ENCODE results near the gene FFAR3. TPM values are rescaled to one million over a fixed set of nuclear protein-coding genes. Genes with fewer than 3 reads are reported as not detected.

Gene FFAR3
- total RNA-seq, 1 donor from 2014 or later, result 0.16 TPM

GRCh38 chr19:35389192-35389861 is 31.1 kb downstream of the FFAR3 start:
- no peak overlapping the region for H3K27ac Mint-ChIP-seq
- H3K27me3 Mint-ChIP-seq, result peaks cover 3% of the 10 kb centered on the region
- ATAC-seq (ENCODE audit: low read depth) (no peak), DNase-seq (no peak)
- ChIA-PET CTCF (no interaction called here), POLR2A (interaction anchor here (0.6 kb wide), 1 partner anchor 55 kb away, joined by 4 read pairs; no protein-coding TSS in a partner anchor)
- H3K4me3 Mint-ChIP-seq, result no peak overlapping the region
- no peaks in the 10 kb centered on the region for H3K4me1 Mint-ChIP-seq
- peaks cover 3% of the 10 kb centered on the region for H3K9me3 Mint-ChIP-seq
- no peak for TF ChIP-seq CTCF (IDR thresholded peaks at IDR 0.05)
- intact Hi-C loops (cut with micrococcal nuclease), result no loop called here
- H3K36me3 Mint-ChIP-seq (ENCODE audit: low read depth), result peaks cover 3% of the 10 kb centered on the region

- no peaks in the 10 kb centered on the region for H3K9me3 Mint-ChIP-seq
- no peaks in the 10 kb centered on the region for H3K36me3 Mint-ChIP-seq (ENCODE audit: low read depth)
- H3K27me3 Mint-ChIP-seq, result peaks cover 3% of the 10 kb centered on the region
- intact Hi-C loops (cut with micrococcal nuclease), result no loop called here
- no peak overlapping the region for H3K4me3 Mint-ChIP-seq
- ChIA-PET POLR2A (no interaction called here), CTCF (no interaction called here)
- no peak for TF ChIP-seq CTCF (IDR thresholded peaks at IDR 0.05)
- DNase-seq, result no peak
- H3K27ac Mint-ChIP-seq, result no peak overlapping the region
- no peaks in the 10 kb centered on the region for H3K4me1 Mint-ChIP-seq
- ATAC-seq (ENCODE audit: low read depth), result no peak
Measured at GRCh38 chr19:35392742-35393715, 34.8 kb downstream of the FFAR3 start.

GRCh38 chr19:35395382-35396199 is 37.3 kb downstream of the FFAR3 start:
- H3K27me3 Mint-ChIP-seq, result peaks cover 3% of the 10 kb centered on the region
- no peaks in the 10 kb centered on the region for H3K36me3 Mint-ChIP-seq (ENCODE audit: low read depth)
- H3K4me3 Mint-ChIP-seq, result no peak overlapping the region
- no peak for TF ChIP-seq CTCF (IDR thresholded peaks at IDR 0.05)
- no peak overlapping the region for H3K27ac Mint-ChIP-seq
- no peak for ATAC-seq (ENCODE audit: low read depth)
- no peaks in the 10 kb centered on the region for H3K9me3 Mint-ChIP-seq
- POLR2A ChIA-PET, result no interaction called here
- DNase-seq, result no peak
- intact Hi-C loops (cut with micrococcal nuclease), result no loop called here
- CTCF ChIA-PET, result interaction anchor here (0.7 kb wide), 1 partner anchor 142 kb away, joined by 3 read pairs; no protein-coding TSS in a partner anchor
- no peaks in the 10 kb centered on the region for H3K4me1 Mint-ChIP-seq

GRCh38 chr19:35396240-35396885 is 38.1 kb downstream of the FFAR3 start:
- POLR2A ChIA-PET, result no interaction called here
- Mint-ChIP-seq H3K36me3 (ENCODE audit: low read depth) (no peaks in the 10 kb centered on the region), H3K4me3 (no peak overlapping the region), H3K27ac (no peak overlapping the region), H3K4me1 (peaks cover 2% of the 10 kb centered on the region), H3K27me3 (peaks cover 1% of the 10 kb centered on the region), H3K9me3 (no peaks in the 10 kb centered on the region)
- DNase-seq (no peak), ATAC-seq (ENCODE audit: low read depth) (no peak)
- CTCF ChIA-PET, result interaction anchor here (0.7 kb wide), 1 partner anchor 142 kb away, joined by 3 read pairs; no protein-coding TSS in a partner anchor
- intact Hi-C loops (cut with micrococcal nuclease), result no loop called here
- TF ChIP-seq CTCF (IDR thresholded peaks at IDR 0.05), result no peak
